Activated effector memory CD4-positive, alpha-beta T cell treated with anti-CD3 and anti-CD28 coated beads, Interleukin-2, amount 50 U/mL, for 16 hours (primary cell): ENCODE data around the gene ZNF860.
"Not testable (repeated sequence)": the region's sequence is repeated elsewhere in the genome, so short reads cannot be mapped to it uniquely, and the experiment has no call there.

Experiments used
- DNase-seq: peaks from one replicate; pipeline ENCODE4 v3.0.0-alpha.2; 2020

Gene ZNF860

GRCh38 chr3:32000877-32001276, 19.3 kb downstream of the ZNF860 start:
- DNase-seq: no peak

- DNase-seq: no peak
Observed at GRCh38 chr3:32002561-32003368, 21.2 kb downstream of the ZNF860 start.

- DNase-seq: no peak
Observed at GRCh38 chr3:32003380-32003779, 21.8 kb downstream of the ZNF860 start.

- no peak for DNase-seq
Observed at GRCh38 chr3:32004113-32004765, 22.7 kb downstream of the ZNF860 start.

DNA sequence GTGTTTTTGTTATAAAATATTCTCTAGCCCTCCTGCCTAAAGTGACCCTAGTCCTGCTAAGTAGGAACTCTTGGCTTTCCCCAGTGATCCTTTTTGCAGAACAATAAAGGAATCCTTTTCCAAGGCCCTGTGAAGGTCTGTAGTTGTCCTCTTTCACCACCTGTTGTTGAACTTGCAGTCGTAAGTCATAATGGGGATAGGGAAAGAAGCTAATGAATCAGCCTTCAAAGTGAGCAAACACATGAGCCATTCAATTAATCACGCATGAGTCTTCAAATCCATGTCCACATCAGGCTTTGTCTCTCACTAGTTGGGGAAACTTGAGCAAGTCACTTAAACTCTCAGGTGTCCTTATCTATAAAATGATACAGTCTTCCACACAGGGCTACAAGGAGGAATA, 27.6 kb downstream of the ZNF860 start:
- no peak for DNase-seq

DNA sequence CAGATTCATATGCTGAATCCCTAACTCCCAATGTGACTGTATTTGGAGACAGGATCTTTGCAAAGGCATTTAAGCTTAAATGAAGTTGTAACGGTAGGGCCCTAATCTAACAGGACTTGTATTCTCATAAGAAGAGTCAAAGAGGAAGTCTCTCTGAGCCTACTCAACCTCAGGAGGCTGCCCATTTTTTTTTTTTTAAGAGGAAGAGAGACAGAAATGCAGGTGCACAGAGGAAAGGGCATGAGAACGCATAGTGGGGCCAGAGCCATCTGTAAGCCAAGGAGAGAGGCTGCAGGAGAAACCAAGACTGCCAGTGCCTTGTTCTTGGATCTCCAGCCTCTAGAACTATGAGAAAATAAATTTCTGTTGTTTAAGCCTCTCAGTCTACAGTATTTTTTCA, 28.4 kb downstream of the ZNF860 start:
- no peak for DNase-seq

- not testable (repeated sequence) for DNase-seq
Observed at GRCh38 chr3:32010699-32011098, 29.1 kb downstream of the ZNF860 start.

GRCh38 chr3:32015638-32016037, 34.1 kb downstream of the ZNF860 start:
- not testable (repeated sequence) for DNase-seq

GRCh38 chr3:32017286-32017685, 35.7 kb downstream of the ZNF860 start:
- no peak for DNase-seq

GRCh38 chr3:32018757-32019564, 37.4 kb downstream of the ZNF860 start:
- DNase-seq: no peak

DNA sequence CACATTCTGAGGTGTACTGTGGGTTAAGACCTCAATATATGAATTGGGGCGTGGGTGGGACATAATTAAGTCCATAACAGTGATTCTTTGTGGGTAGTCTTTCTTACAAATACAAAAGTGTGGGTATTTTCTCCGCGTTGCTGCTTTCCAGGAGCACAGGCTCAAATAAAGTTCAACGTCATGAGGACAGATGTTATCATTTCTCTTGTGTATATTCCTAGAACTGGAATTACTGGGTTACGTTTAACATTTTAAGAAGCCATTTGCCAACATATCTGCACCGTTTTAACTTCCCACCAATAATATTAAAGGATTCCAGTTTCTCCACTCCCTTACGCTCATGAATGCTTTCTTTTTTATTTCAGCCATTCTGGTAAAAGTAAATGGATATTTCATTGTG, 39.6 kb downstream of the ZNF860 start:
- no peak for DNase-seq

- no peak for DNase-seq
Observed at GRCh38 chr3:32021748-32022147, 40.2 kb downstream of the ZNF860 start.

GRCh38 chr3:32022947-32023346, 41.4 kb downstream of the ZNF860 start:
- DNase-seq: no peak

DNA sequence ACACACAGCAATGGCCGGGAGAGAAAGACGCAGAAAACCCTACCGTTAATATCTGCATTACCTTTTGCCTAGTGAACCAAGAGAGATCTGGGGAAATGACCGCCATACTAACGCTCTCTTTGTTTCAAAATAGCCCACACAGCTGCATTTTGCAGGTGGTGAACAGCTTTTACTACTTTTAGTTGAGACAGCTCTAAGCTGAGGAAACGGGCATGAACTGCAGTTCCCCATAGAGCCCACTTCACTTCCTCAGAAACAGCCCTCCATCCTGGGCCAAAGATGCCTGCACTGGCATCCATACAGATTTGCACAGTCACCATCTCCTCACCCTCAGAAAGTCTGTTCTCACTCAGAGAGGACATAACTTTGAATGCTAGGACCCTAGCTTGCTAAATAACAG, 45.0 kb downstream of the ZNF860 start:
- no peak for DNase-seq

DNA sequence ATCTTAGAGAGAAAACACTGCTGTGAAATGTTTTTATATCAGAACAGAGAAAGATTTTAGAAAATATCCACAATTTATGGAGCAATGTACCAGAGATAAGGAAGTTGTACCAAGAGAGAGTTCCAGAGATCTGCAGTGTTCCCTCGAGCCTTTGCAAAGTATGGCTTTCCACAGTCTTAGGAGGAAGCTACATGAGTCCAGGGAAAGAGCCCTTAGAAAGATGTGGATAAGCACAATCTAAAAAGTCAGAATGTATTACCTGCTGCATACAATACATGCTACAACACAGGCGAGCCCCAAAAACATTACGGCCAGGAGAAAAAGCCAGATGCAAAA, 56.4 kb downstream of the ZNF860 start:
- no peak for DNase-seq

GRCh38 chr3:32041316-32041715, 59.8 kb downstream of the ZNF860 start:
- no peak for DNase-seq
